ENCODE results near the gene KCNQ1.

Gene KCNQ1

GRCh38 chr11:2524446-2525165, 79.8 kb downstream of the KCNQ1 start:
- H3K36me3 ChIP-seq = no peaks in the 10 kb centered on the region
- H3K9me3 ChIP-seq (replicated peaks in 1 of 11) = no peaks in the 10 kb centered on the region
- H3K27ac ChIP-seq = no peak overlapping the region
- peaks cover 35 to 72% (median 59%) of the 10 kb centered on the region in 10 experiments for H3K4me1 ChIP-seq
- H4K20me1 ChIP-seq = peaks cover 0 to 75% (median 17%) of the 10 kb centered on the region in 11 experiments; a peak in 15 of 22 replicates
- no peak overlapping the region for H3K4me3 ChIP-seq
- H3K4me2 ChIP-seq = peak overlapping the region; percentile 2 to 97 (median 90); a peak in 17 of 22 replicates
- H3K9ac ChIP-seq = no peak overlapping the region
- no peak for TF ChIP-seq Cebpa-rat (IDR thresholded peaks at IDR 0.05)
- H3K27me3 ChIP-seq = no peaks in the 10 kb centered on the region

GRCh38 chr11:2525166-2525861, 80.5 kb downstream of the KCNQ1 start:
- Histone ChIP-seq H3K4me2 (peak overlapping the region; percentile 85 to 97 (median 91); a peak in 20 of 22 replicates), H3K27ac (no peak overlapping the region), H4K20me1 (peaks cover 0 to 75% (median 14%) of the 10 kb centered on the region in 11 experiments; a peak in 15 of 22 replicates), H3K9me3 (replicated peaks in 1 of 11) (no peaks in the 10 kb centered on the region), H3K9ac (no peak overlapping the region), H3K27me3 (no peaks in the 10 kb centered on the region), H3K36me3 (no peaks in the 10 kb centered on the region), H3K4me1 (peaks cover 35 to 65% (median 56%) of the 10 kb centered on the region in 10 experiments), H3K4me3 (no peak overlapping the region)
- TF ChIP-seq Cebpa-rat (IDR thresholded peaks at IDR 0.05) = no peak

GRCh38 chr11:2525941-2526807, 81.4 kb downstream of the KCNQ1 start:
- no peak for TF ChIP-seq Cebpa-rat (IDR thresholded peaks at IDR 0.05)
- H3K27me3 ChIP-seq = no peaks in the 10 kb centered on the region
- H3K9ac ChIP-seq = peak overlapping the region; percentile 54 to 86 (median 70)
- H3K27ac ChIP-seq = peak overlapping the region; percentile 30 to 80 (median 69); a peak in 19 of 22 replicates
- H3K9me3 ChIP-seq (replicated peaks in 1 of 11) = no peaks in the 10 kb centered on the region
- H3K4me1 ChIP-seq = peaks cover 35 to 59% (median 51%) of the 10 kb centered on the region in 10 experiments
- H4K20me1 ChIP-seq = peaks cover 1 to 78% (median 14%) of the 10 kb centered on the region in 11 experiments; a peak in 15 of 22 replicates
- peak overlapping the region; percentile 85 to 97 (median 91) for H3K4me2 ChIP-seq
- H3K36me3 ChIP-seq = no peaks in the 10 kb centered on the region
- peak overlapping the region in 6 of 10 experiments; percentile 11 to 49 (median 32); a peak in 5 of 20 replicates for H3K4me3 ChIP-seq

GRCh38 chr11:2526808-2527381, 82.1 kb downstream of the KCNQ1 start:
- Histone ChIP-seq H3K9me3 (replicated peaks in 1 of 11) (no peaks in the 10 kb centered on the region), H4K20me1 (peaks cover 5 to 80% (median 19%) of the 10 kb centered on the region in 11 experiments; a peak in 18 of 22 replicates), H3K27me3 (no peaks in the 10 kb centered on the region), H3K9ac (peak overlapping the region; percentile 54 to 86 (median 70)), H3K4me1 (peaks cover 35 to 54% (median 44%) of the 10 kb centered on the region in 10 experiments), H3K4me3 (peak overlapping the region in 8 of 10 experiments; percentile 11 to 57 (median 32); a peak in 10 of 20 replicates), H3K27ac (peak overlapping the region; percentile 30 to 80 (median 69); a peak in 20 of 22 replicates), H3K4me2 (peak overlapping the region; percentile 85 to 97 (median 91)), H3K36me3 (no peaks in the 10 kb centered on the region)
- no peak for TF ChIP-seq Cebpa-rat (IDR thresholded peaks at IDR 0.05)

GRCh38 chr11:2527621-2528291, 82.9 kb downstream of the KCNQ1 start:
- no peak for TF ChIP-seq Cebpa-rat (IDR thresholded peaks at IDR 0.05)
- H3K4me2 ChIP-seq = peak overlapping the region; percentile 85 to 97 (median 91)
- H3K9ac ChIP-seq = no peak overlapping the region

GRCh38 chr11:2528301-2529050, 83.7 kb downstream of the KCNQ1 start:
- H4K20me1 ChIP-seq = peaks cover 5 to 80% (median 24%) of the 10 kb centered on the region in 11 experiments; a peak in 18 of 22 replicates
- no peaks in the 10 kb centered on the region for H3K9me3 ChIP-seq (replicated peaks in 1 of 11)
- H3K9ac ChIP-seq = 0 out of 22 replicates have a peak overlapping the region, but pooled peaks of 1 of the 11 experiments have one; percentile 3
- peaks cover 46 to 61% (median 55%) of the 10 kb centered on the region in 10 experiments for H3K4me1 ChIP-seq
- no peak overlapping the region for H3K27ac ChIP-seq
- H3K4me3 ChIP-seq = no peak overlapping the region
- H3K36me3 ChIP-seq = no peaks in the 10 kb centered on the region
- no peaks in the 10 kb centered on the region for H3K27me3 ChIP-seq
- no peak for TF ChIP-seq Cebpa-rat (IDR thresholded peaks at IDR 0.05)
- peak overlapping the region in 7 of 11 experiments; percentile 85 to 97 (median 91); a peak in 8 of 22 replicates for H3K4me2 ChIP-seq

More at GRCh38 chr11:2527621-2528291, 82.9 kb downstream of the KCNQ1 start:
- H3K4me1 ChIP-seq = peaks cover 39 to 55% (median 48%) of the 10 kb centered on the region in 10 experiments
- 0 out of 22 replicates have a peak overlapping the region, but pooled peaks of 1 of the 11 experiments have one; percentile 80 for H3K27ac ChIP-seq
- H3K4me3 ChIP-seq = no peak overlapping the region
- H3K36me3 ChIP-seq = no peaks in the 10 kb centered on the region
- no peaks in the 10 kb centered on the region for H3K9me3 ChIP-seq (replicated peaks in 1 of 11)
- no peaks in the 10 kb centered on the region for H3K27me3 ChIP-seq
- H4K20me1 ChIP-seq = peaks cover 5 to 80% (median 24%) of the 10 kb centered on the region in 11 experiments; a peak in 18 of 22 replicates

- H3K4me2 ChIP-seq = no peak overlapping the region
- H3K27ac ChIP-seq = no peak overlapping the region
- no peak for TF ChIP-seq Cebpa-rat (IDR thresholded peaks at IDR 0.05)
- H3K4me3 ChIP-seq = no peak overlapping the region
- no peaks in the 10 kb centered on the region for H3K36me3 ChIP-seq
- H3K9me3 ChIP-seq (replicated peaks in 1 of 11) = no peaks in the 10 kb centered on the region
- H3K4me1 ChIP-seq = peaks cover 53 to 65% (median 62%) of the 10 kb centered on the region in 10 experiments
- H4K20me1 ChIP-seq = peaks cover 5 to 80% (median 26%) of the 10 kb centered on the region in 11 experiments; a peak in 18 of 22 replicates
- no peak overlapping the region for H3K9ac ChIP-seq
- no peaks in the 10 kb centered on the region for H3K27me3 ChIP-seq
Observed at GRCh38 chr11:2529173-2529572, 84.4 kb downstream of the KCNQ1 start.
